ENCODE results near the gene FBXW12. TPM values are rescaled to one million over a fixed set of nuclear protein-coding genes. Genes with fewer than 3 reads are reported as not detected.

FBXW12 gene
- polyA plus RNA-seq, 1 experiment, result not detected

- CTCF ChIA-PET, result interaction anchor here (0.7 kb wide), 1 partner anchor 333 kb away, joined by 5 read pairs; the partner anchor contains the start of gene NCKIPSD
- H3K27ac ChIP-seq (ENCODE audit: low read depth, low read length), result no peak overlapping the region
- TF ChIP-seq, protein P1, sequence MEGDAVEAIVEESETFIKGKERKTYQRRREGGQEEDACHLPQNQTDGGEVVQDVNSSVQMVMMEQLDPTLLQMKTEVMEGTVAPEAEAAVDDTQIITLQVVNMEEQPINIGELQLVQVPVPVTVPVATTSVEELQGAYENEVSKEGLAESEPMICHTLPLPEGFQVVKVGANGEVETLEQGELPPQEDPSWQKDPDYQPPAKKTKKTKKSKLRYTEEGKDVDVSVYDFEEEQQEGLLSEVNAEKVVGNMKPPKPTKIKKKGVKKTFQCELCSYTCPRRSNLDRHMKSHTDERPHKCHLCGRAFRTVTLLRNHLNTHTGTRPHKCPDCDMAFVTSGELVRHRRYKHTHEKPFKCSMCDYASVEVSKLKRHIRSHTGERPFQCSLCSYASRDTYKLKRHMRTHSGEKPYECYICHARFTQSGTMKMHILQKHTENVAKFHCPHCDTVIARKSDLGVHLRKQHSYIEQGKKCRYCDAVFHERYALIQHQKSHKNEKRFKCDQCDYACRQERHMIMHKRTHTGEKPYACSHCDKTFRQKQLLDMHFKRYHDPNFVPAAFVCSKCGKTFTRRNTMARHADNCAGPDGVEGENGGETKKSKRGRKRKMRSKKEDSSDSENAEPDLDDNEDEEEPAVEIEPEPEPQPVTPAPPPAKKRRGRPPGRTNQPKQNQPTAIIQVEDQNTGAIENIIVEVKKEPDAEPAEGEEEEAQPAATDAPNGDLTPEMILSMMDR (IDR thresholded peaks at IDR 0.05; ENCODE audit: low read depth, low read length), result no peak
- peaks cover 35% of the 10 kb centered on the region for H3K27me3 ChIP-seq (ENCODE audit: control insufficient read depth, insufficient read depth, low read length)
- H3K9me3 ChIP-seq (ENCODE audit: control insufficient read depth, insufficient read depth, low read length), result peaks cover under 1% of the 10 kb centered on the region; the same call in 1 of the 2 replicates
- H3K4me3 ChIP-seq (ENCODE audit: low read depth, low read length), result no peak overlapping the region
- POLR2A ChIA-PET, result no interaction called here
- no peak for DNase-seq (ENCODE audit: low read depth, low spot score)
Measured at GRCh38 chr3:48352546-48352945, 19.5 kb upstream of the FBXW12 start.

DNA sequence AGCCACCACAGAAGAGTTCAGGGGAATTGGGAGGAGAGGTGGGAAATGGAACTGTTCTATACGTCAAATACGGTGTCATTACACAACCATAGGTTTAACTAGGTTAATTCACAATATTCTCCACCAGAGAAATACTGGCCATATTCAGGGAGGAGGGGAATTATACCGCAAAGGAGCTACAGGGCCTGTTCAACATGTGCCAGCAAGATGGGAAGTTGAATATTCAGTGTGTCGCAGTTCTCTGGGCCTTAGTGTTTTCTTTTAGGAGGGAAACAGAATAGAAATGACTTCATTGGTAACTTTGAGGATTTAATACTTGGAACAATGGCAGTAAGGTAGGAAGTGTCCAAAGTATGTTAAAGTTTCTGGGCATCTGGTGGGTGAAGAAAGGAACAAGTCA, 18.0 kb upstream of the FBXW12 start:
- Histone ChIP-seq H3K27me3 (ENCODE audit: control insufficient read depth, insufficient read depth, low read length) (peaks cover 39% of the 10 kb centered on the region), H3K9me3 (ENCODE audit: control insufficient read depth, insufficient read depth, low read length) (peaks cover 9% of the 10 kb centered on the region; the same call in 1 of the 2 replicates), H3K4me3 (ENCODE audit: low read depth, low read length) (no peak overlapping the region), H3K27ac (ENCODE audit: low read depth, low read length) (no peak overlapping the region)
- DNase-seq (ENCODE audit: low read depth, low spot score), result no peak
- TF ChIP-seq, protein P1 (IDR thresholded peaks at IDR 0.05; ENCODE audit: low read depth, low read length), result no peak
- ChIA-PET POLR2A (interaction anchor here (0.7 kb wide), 1 partner anchor 135 kb away, joined by 7 read pairs; no protein-coding TSS in a partner anchor), CTCF (no interaction called here)

DNA sequence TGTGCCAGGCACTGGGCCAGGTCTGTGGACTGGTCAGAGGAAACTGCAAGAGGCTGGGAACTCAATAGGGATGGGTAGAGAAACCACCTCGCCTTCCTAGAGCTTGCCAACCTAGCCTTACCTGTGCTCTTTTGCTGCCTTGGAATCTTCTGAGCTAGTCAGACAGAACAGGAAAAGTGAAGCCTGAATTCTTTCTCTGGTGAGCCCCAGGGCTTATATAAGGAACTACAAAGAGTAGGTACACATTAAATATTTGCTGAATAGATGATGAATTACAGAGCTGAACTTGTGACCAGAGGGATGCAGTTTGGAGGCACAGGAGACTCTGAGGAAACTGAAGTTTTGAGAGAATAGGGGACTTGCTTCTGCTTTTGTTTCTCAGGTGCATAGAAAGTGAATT, 15.6 kb upstream of the FBXW12 start:
- POLR2A ChIA-PET, result no interaction called here
- CTCF ChIA-PET, result no interaction called here
- peaks cover 30% of the 10 kb centered on the region for H3K27me3 ChIP-seq (ENCODE audit: control insufficient read depth, insufficient read depth, low read length)
- no peak for DNase-seq (ENCODE audit: low read depth, low spot score)
- H3K9me3 ChIP-seq (ENCODE audit: control insufficient read depth, insufficient read depth, low read length), result peaks cover 9% of the 10 kb centered on the region; the same call in 1 of the 2 replicates
- H3K27ac ChIP-seq (ENCODE audit: low read depth, low read length), result no peak overlapping the region
- TF ChIP-seq, protein P1 (IDR thresholded peaks at IDR 0.05; ENCODE audit: low read depth, low read length), result no peak
- no peak overlapping the region for H3K4me3 ChIP-seq (ENCODE audit: low read depth, low read length)

GRCh38 chr3:48361928-48362327, 10.1 kb upstream of the FBXW12 start:
- CTCF ChIA-PET, result no interaction called here

GRCh38 chr3:48364840-48365239, 7.2 kb upstream of the FBXW12 start:
- Histone ChIP-seq H3K27me3 (ENCODE audit: control insufficient read depth, insufficient read depth, low read length) (peaks cover 12% of the 10 kb centered on the region), H3K27ac (ENCODE audit: low read depth, low read length) (no peak overlapping the region), H3K9me3 (ENCODE audit: control insufficient read depth, insufficient read depth, low read length) (no peaks in the 10 kb centered on the region), H3K4me3 (ENCODE audit: low read depth, low read length) (no peak overlapping the region)
- TF ChIP-seq, protein P1 (IDR thresholded peaks at IDR 0.05; ENCODE audit: low read depth, low read length), result no peak
- ChIA-PET POLR2A (no interaction called here), CTCF (no interaction called here)
- DNase-seq (ENCODE audit: low read depth, low spot score), result no peak

More at GRCh38 chr3:48361928-48362327, 10.1 kb upstream of the FBXW12 start:
- Histone ChIP-seq H3K9me3 (ENCODE audit: control insufficient read depth, insufficient read depth, low read length) (peaks cover 9% of the 10 kb centered on the region; the same call in 1 of the 2 replicates), H3K27me3 (ENCODE audit: control insufficient read depth, insufficient read depth, low read length) (peaks cover 11% of the 10 kb centered on the region), H3K4me3 (ENCODE audit: low read depth, low read length) (no peak overlapping the region), H3K27ac (ENCODE audit: low read depth, low read length) (no peak overlapping the region)
- POLR2A ChIA-PET, result no interaction called here
- TF ChIP-seq, protein P1 (IDR thresholded peaks at IDR 0.05; ENCODE audit: low read depth, low read length), result no peak
- DNase-seq (ENCODE audit: low read depth, low spot score), result no peak

Measured in AG04450 (cell line).